Mucosa of rectum (tissue), 2 donors: ENCODE data around the gene ZBTB33.

Source experiments
- H3K27ac ChIP-seq, 2 donors: one replicate each; pipeline ENCODE4 v1.7.0; 2013; ENCODE audit warnings: inconsistent platforms in 2 of 2, low read depth in 2 of 2, low read length in 2 of 2
- H3K27me3 ChIP-seq, 2 donors: one replicate each; pipeline ENCODE4 v1.7.0; 2013; ENCODE audit warnings: low read length in 2 of 2; ENCODE audit not compliant: control insufficient read depth in 2 of 2, insufficient read depth in 2 of 2
- H3K36me3 ChIP-seq, 2 donors: one replicate each; pipeline ENCODE4 v1.7.0; 2013; ENCODE audit warnings: low read length in 2 of 2; ENCODE audit not compliant: control insufficient read depth in 2 of 2, insufficient read depth in 2 of 2
- H3K4me1 ChIP-seq, 2 donors: one replicate each; pipeline ENCODE4 v1.7.0; 2013; ENCODE audit warnings: low read length in 2 of 2, mild to moderate bottlenecking in 1 of 2; ENCODE audit not compliant: control insufficient read depth in 2 of 2, insufficient read depth in 2 of 2
- H3K4me3 ChIP-seq, 2 donors: one replicate each; pipeline ENCODE4 v1.7.0; 2013; ENCODE audit warnings: low read length in 2 of 2
- H3K9ac ChIP-seq, 2 donors: one replicate each; pipeline ENCODE4 v1.7.0; 2013; ENCODE audit warnings: low read length in 2 of 2, low read depth in 1 of 2, mild to moderate bottlenecking in 1 of 2
- H3K9me3 ChIP-seq, 2 donors: one replicate each; pipeline ENCODE4 v1.7.0; 2013; ENCODE audit warnings: low read length in 2 of 2; ENCODE audit not compliant: control insufficient read depth in 2 of 2
- donor health status: healthy.
- donor health status: Normal muscosa, but diverticular disease.

Gene ZBTB33

GRCh38 chrX:120235284-120235683 lies 15.3 kb upstream of the ZBTB33 start:
- Histone ChIP-seq H3K4me3 (no peak overlapping the region), H3K4me1 (no peaks in the 10 kb centered on the region), H3K36me3 (peaks cover 0 to 2% of the 10 kb centered on the region in 2 donors), H3K9me3 (no peaks in the 10 kb centered on the region), H3K9ac (no peak overlapping the region), H3K27ac (no peak overlapping the region), H3K27me3 (no peaks in the 10 kb centered on the region)

- Histone ChIP-seq H3K27me3 (no peaks in the 10 kb centered on the region), H3K4me3 (no peak overlapping the region), H3K9ac (no peak overlapping the region), H3K9me3 (no peaks in the 10 kb centered on the region), H3K36me3 (peaks cover 0 to 2% of the 10 kb centered on the region in 2 donors), H3K27ac (no peak overlapping the region), H3K4me1 (no peaks in the 10 kb centered on the region)
Measured at GRCh38 chrX:120236687-120237479, 13.7 kb upstream of the ZBTB33 start.

- no peaks in the 10 kb centered on the region for H3K9me3 ChIP-seq
- H3K4me3 ChIP-seq = no peak overlapping the region
- H3K4me1 ChIP-seq = no peaks in the 10 kb centered on the region
- H3K27me3 ChIP-seq = peaks cover 0 to 3% of the 10 kb centered on the region in 2 donors
- no peak overlapping the region for H3K27ac ChIP-seq
- H3K9ac ChIP-seq = no peak overlapping the region
- peaks cover 0 to 2% of the 10 kb centered on the region in 2 donors for H3K36me3 ChIP-seq
Measured at GRCh38 chrX:120238933-120239332, 11.7 kb upstream of the ZBTB33 start.

GRCh38 chrX:120242813-120243212 lies 7.8 kb upstream of the ZBTB33 start:
- Histone ChIP-seq H3K27me3 (peaks cover 0 to 8% of the 10 kb centered on the region in 2 donors), H3K4me3 (no peak overlapping the region), H3K9ac (no peak overlapping the region), H3K4me1 (peaks cover 0 to 3% of the 10 kb centered on the region in 2 donors), H3K9me3 (no peaks in the 10 kb centered on the region), H3K27ac (no peak overlapping the region), H3K36me3 (peaks cover 0 to 2% of the 10 kb centered on the region in 2 donors)

GRCh38 chrX:120244395-120244734 lies 6.2 kb upstream of the ZBTB33 start:
- no peaks in the 10 kb centered on the region for H3K9me3 ChIP-seq
- peak overlapping the region; percentile 65 to 66 for H3K9ac ChIP-seq
- peaks cover 0 to 3% of the 10 kb centered on the region in 2 donors for H3K4me1 ChIP-seq
- peak overlapping the region; percentile 79 to 83 for H3K4me3 ChIP-seq
- peak overlapping the region; percentile 75 to 78 for H3K27ac ChIP-seq
- peaks cover 0 to 2% of the 10 kb centered on the region in 2 donors for H3K36me3 ChIP-seq
- peaks cover 0 to 9% of the 10 kb centered on the region in 2 donors for H3K27me3 ChIP-seq

GRCh38 chrX:120244735-120245498 lies 5.7 kb upstream of the ZBTB33 start:
- peak overlapping the region; percentile 75 to 78 for H3K27ac ChIP-seq
- H3K27me3 ChIP-seq = peaks cover 0 to 9% of the 10 kb centered on the region in 2 donors
- H3K4me3 ChIP-seq = peak overlapping the region; percentile 79 to 83
- peak overlapping the region; percentile 65 to 66 for H3K9ac ChIP-seq
- H3K9me3 ChIP-seq = no peaks in the 10 kb centered on the region
- no peaks in the 10 kb centered on the region for H3K36me3 ChIP-seq
- H3K4me1 ChIP-seq = peaks cover 0 to 3% of the 10 kb centered on the region in 2 donors

- Histone ChIP-seq H3K9ac (peak overlapping the region; percentile 71 to 80), H3K36me3 (peaks cover 3 to 4% of the 10 kb centered on the region in 2 donors), H3K27me3 (peaks cover 0 to 6% of the 10 kb centered on the region in 2 donors), H3K4me1 (no peaks in the 10 kb centered on the region), H3K4me3 (peak overlapping the region; percentile 80 to 83), H3K27ac (peak overlapping the region; percentile 87), H3K9me3 (no peaks in the 10 kb centered on the region)
Measured at GRCh38 chrX:120251471-120252011, 929 bp downstream of the ZBTB33 start.

- no peak overlapping the region for H3K4me3 ChIP-seq
- peaks cover 3 to 4% of the 10 kb centered on the region in 2 donors for H3K36me3 ChIP-seq
- no peaks in the 10 kb centered on the region for H3K27me3 ChIP-seq
- H3K9me3 ChIP-seq = no peaks in the 10 kb centered on the region
- H3K4me1 ChIP-seq = no peaks in the 10 kb centered on the region
- no peak overlapping the region for H3K9ac ChIP-seq
- no peak overlapping the region for H3K27ac ChIP-seq
Measured at GRCh38 chrX:120253784-120254183, 3.2 kb downstream of the ZBTB33 start.

- no peak overlapping the region for H3K27ac ChIP-seq
- H3K4me3 ChIP-seq = no peak overlapping the region
- no peaks in the 10 kb centered on the region for H3K27me3 ChIP-seq
- H3K4me1 ChIP-seq = no peaks in the 10 kb centered on the region
- H3K36me3 ChIP-seq = no peaks in the 10 kb centered on the region
- no peaks in the 10 kb centered on the region for H3K9me3 ChIP-seq
- H3K9ac ChIP-seq = no peak overlapping the region
Measured at GRCh38 chrX:120260369-120260768, 9.8 kb downstream of the ZBTB33 start.
